HCT116 (cell line): ENCODE measurements around the gene CCDC201. TPM values are rescaled to one million over a fixed set of nuclear protein-coding genes. Genes with fewer than 3 reads are reported as not detected.

ENCODE experiments used
- ATAC-seq: fragments of 200-7000 bp; cut with Tn5 transposase; 2 replicates; pipeline ENCODE4 v1.9.1; 2020; ENCODE audit warnings: mild to moderate bottlenecking, moderate library complexity
- BruUV-seq: library from RNA; stranded (reverse); fragments of 400-500 nt; replicated peaks from 2 replicates; lab custom pipeline; 2021; lab: Mats Ljungman, UMichigan
- CTCF ChIA-PET: fragments of 300-600 bp; sonication (Branson Sonifier 250); formaldehyde crosslinking; loops from one replicate; lab custom pipeline; 2021; ENCODE audit warnings: antibody characterized with exemption; lab: Charles Lee
- POLR2A ChIA-PET: fragments of 300-600, 350-600 bp; sonication (Branson Sonifier 250); formaldehyde crosslinking; loops from one replicate; lab custom pipeline; 2021; ENCODE audit warnings: antibody characterized with exemption; lab: Charles Lee
- RAD21 ChIA-PET, 2 experiments: fragments of 300-600 bp; sonication (Branson Sonifier 250); formaldehyde crosslinking; loops; one replicate each; lab custom pipeline; 2023; ENCODE audit warnings: low total read pairs in 2 of 2; ENCODE audit not compliant: uncharacterized antibody in 2 of 2, unreplicated experiment in 2 of 2, low non-redundant PET in 1 of 2; lab: Charles Lee
- DNase-seq: peaks from one replicate; pipeline ENCODE4 v3.0.0-alpha.2; 2010; ENCODE audit warnings: low read depth, low spot score
- H2AFZ ChIP-seq: fragments of 200-600 bp; shearing (Covaris generic), sonication (generic); 2 replicates; pipeline ENCODE4 v1.6.1; 2017; ENCODE audit warnings: low read depth, mixed run types, mixed read lengths, antibody characterized with exemption, low read length; ENCODE audit not compliant: poor library complexity, severe bottlenecking
- H3K27ac ChIP-seq: 2 replicates; pipeline ENCODE4 v1.5.1; 2012; ENCODE audit warnings: low read depth, low read length
- H3K27me3 ChIP-seq: fragments of 200-600 bp; sonication (generic); 2 replicates; pipeline ENCODE4 v1.6.1; 2016; ENCODE audit warnings: mixed run types, low read length, mixed read lengths; ENCODE audit not compliant: insufficient read depth
- H3K36me3 ChIP-seq, 2 experiments: fragments of 200-500 bp in 1 of 2; fragments of 200-600 bp in 1 of 2; sonication (Bioruptor generic) in 1 of 2; sonication (generic) in 1 of 2; 2 replicates each; pipeline versions ENCODE4 v1.5.1 to v1.6.1; 2014 to 2016; ENCODE audit warnings: low read length in 2 of 2, inconsistent platforms in 1 of 2, mixed read lengths in 1 of 2, mixed run types in 1 of 2; ENCODE audit not compliant: insufficient read depth in 2 of 2, control insufficient read depth in 1 of 2
- H3K4me1 ChIP-seq, 2 experiments: fragments of 200-600 bp in 1 of 2; sonication (generic) in 1 of 2; 2 replicates each; pipeline versions ENCODE4 v1.5.1 to v1.6.1; 2012 to 2017; ENCODE audit warnings: low read length in 2 of 2, inconsistent platforms in 1 of 2, mild to moderate bottlenecking in 1 of 2, mixed read lengths in 1 of 2, mixed run types in 1 of 2, moderate library complexity in 1 of 2; ENCODE audit not compliant: insufficient read depth in 2 of 2, control insufficient read depth in 1 of 2
- H3K4me2 ChIP-seq: fragments of 200-600 bp; sonication (generic); 2 replicates; pipeline ENCODE4 v1.6.1; 2017; ENCODE audit warnings: mixed run types, low read length, mixed read lengths
- H3K4me3 ChIP-seq, 2 experiments: fragments of 200-600 bp in 1 of 2; sonication (generic) in 1 of 2; replicated peaks in 1 of 2; 2 replicates each; pipeline ENCODE4 v1.5.1; 2011 to 2016; ENCODE audit warnings: low read length in 2 of 2, control low read depth in 1 of 2, low read depth in 1 of 2, mild to moderate bottlenecking in 1 of 2, mixed read lengths in 1 of 2, mixed run types in 1 of 2
- H3K79me2 ChIP-seq: fragments of 200-600 bp; sonication (generic); 2 replicates; pipeline ENCODE4 v1.6.1; 2017; ENCODE audit warnings: mild to moderate bottlenecking, mixed run types, low read length, moderate library complexity, mixed read lengths; ENCODE audit not compliant: insufficient read depth
- H3K9ac ChIP-seq: fragments of 200-600 bp; sonication (generic); 2 replicates; pipeline ENCODE4 v1.6.1; 2016; ENCODE audit warnings: low read length, mixed read lengths
- H3K9me2 ChIP-seq: fragments of 200-600 bp; sonication (generic), shearing (Covaris generic); 2 replicates; pipeline ENCODE4 v1.6.1; 2017; ENCODE audit warnings: mixed run types, mild to moderate bottlenecking, moderate library complexity; ENCODE audit not compliant: insufficient read depth
- H3K9me3 ChIP-seq, 2 experiments: fragments of 200-500 bp in 1 of 2; fragments of 200-600 bp in 1 of 2; sonication (Bioruptor generic) in 1 of 2; sonication (generic) in 1 of 2; 2 replicates each; pipeline ENCODE4 v1.6.1; 2014 to 2017; ENCODE audit warnings: low read length in 2 of 2, mixed read lengths in 2 of 2, inconsistent platforms in 1 of 2, low read depth in 1 of 2, mild to moderate bottlenecking in 1 of 2, mixed run types in 1 of 2, moderate library complexity in 1 of 2; ENCODE audit not compliant: control insufficient read depth in 1 of 2, insufficient read depth in 1 of 2
- H4K20me1 ChIP-seq: fragments of 200-600 bp; sonication (generic), shearing (Covaris generic); 2 replicates; pipeline ENCODE4 v1.6.1; 2017; ENCODE audit warnings: mixed run types, mild to moderate bottlenecking, moderate library complexity; ENCODE audit not compliant: insufficient read depth
- CBX3 ChIP-seq: IDR thresholded peaks from 2 replicates; pipeline ENCODE4 v1.6.1; 2012; ENCODE audit warnings: low read depth
- CEBPB ChIP-seq: IDR thresholded peaks from 2 replicates; pipeline ENCODE4 v1.6.1; 2012; ENCODE audit warnings: low read depth
- CTCF ChIP-seq, 3 experiments: fragments of 200-600 bp in 1 of 3; sonication (generic) in 1 of 3; IDR thresholded peaks in 2 of 3; conservative IDR thresholded peaks in 1 of 3; 2 replicates each; pipeline ENCODE4 v1.5.1; 2012 to 2017; ENCODE audit warnings: low read depth in 2 of 3, low read length in 2 of 3, antibody characterized with exemption in 1 of 3, borderline replicate concordance in 1 of 3, control low read depth in 1 of 3, mild to moderate bottlenecking in 1 of 3, mixed read lengths in 1 of 3, mixed run types in 1 of 3, moderate library complexity in 1 of 3; ENCODE audit not compliant: insufficient read depth in 1 of 3
- EZH2phosphoT487 ChIP-seq: fragments of 200-600 bp; IDR thresholded peaks from 2 replicates; pipeline ENCODE4 v1.6.1; 2018; ENCODE audit warnings: antibody characterized with exemption, borderline replicate concordance
- FOSL1 ChIP-seq: IDR thresholded peaks from 2 replicates; pipeline ENCODE4 v1.6.1; 2012; ENCODE audit warnings: low read depth
- JUND ChIP-seq: IDR thresholded peaks from 2 replicates; pipeline ENCODE4 v1.6.1; 2012
- POLR2A ChIP-seq: IDR thresholded peaks from 2 replicates; pipeline ENCODE4 v1.7.0; 2011; ENCODE audit warnings: borderline replicate concordance; ENCODE audit not compliant: insufficient read depth, insufficient read length; ENCODE audit errors: extremely low read depth
- POLR2AphosphoS5 ChIP-seq: IDR thresholded peaks from 2 replicates; pipeline ENCODE4 v1.6.1; 2011; ENCODE audit warnings: mild to moderate bottlenecking, low read depth, low read length, moderate library complexity
- RAD21 ChIP-seq: IDR thresholded peaks from 2 replicates; pipeline ENCODE4 v1.6.1; 2012; ENCODE audit warnings: low read depth, mild to moderate bottlenecking
- SIN3A ChIP-seq: IDR thresholded peaks from 2 replicates; pipeline ENCODE4 v1.6.1; 2012; ENCODE audit warnings: low read depth
- SP1 ChIP-seq: IDR thresholded peaks from 2 replicates; pipeline ENCODE4 v1.6.1; 2012; ENCODE audit warnings: low read depth
- SRF ChIP-seq: IDR thresholded peaks from 2 replicates; pipeline ENCODE4 v1.6.1; 2012; ENCODE audit warnings: low read depth
- TCF7L2 ChIP-seq: IDR thresholded peaks from 2 replicates; pipeline ENCODE4 v1.7.0; 2011; ENCODE audit warnings: borderline replicate concordance, inconsistent platforms; ENCODE audit not compliant: insufficient read depth, insufficient read length; ENCODE audit errors: extremely low read depth
- YY1 ChIP-seq: IDR thresholded peaks from 2 replicates; pipeline ENCODE4 v1.6.1; 2011; ENCODE audit warnings: low read length, low read depth, moderate library complexity, mild to moderate bottlenecking; ENCODE audit not compliant: insufficient replicate concordance; ENCODE audit errors: extremely low read depth
- ZFX ChIP-seq: fragments of 450-650 bp; IDR thresholded peaks from 2 replicates; pipeline ENCODE4 v1.6.1; 2017
- intact Hi-C: fragments of 100-400 bp; cut with micrococcal nuclease; formaldehyde crosslinking; loops from 2 replicates; pipeline ENCODE4 v1.10.0; 2022
- total RNA-seq: library from RNA; stranded (reverse); gene quantifications from one replicate; pipeline ENCODE4 v1.2.1, GENCODE V29; 2021; ENCODE audit not compliant: unreplicated experiment

Gene CCDC201
- total RNA-seq, 1 experiment from 2014 or later = not detected

GRCh38 chr7:45918556-45918955 lies 45.7 kb upstream of the CCDC201 start:
- H3K9me3 ChIP-seq = no peaks in the 10 kb centered on the region
- ATAC-seq (no peak), DNase-seq (no peak)
- TF ChIP-seq JUND (no peak), FOSL1 (no peak), TCF7L2 (no peak), CBX3 (no peak), SRF (no peak), CEBPB (no peak), ZFX (no peak), POLR2A (no peak), EZH2phosphoT487 (no peak), POLR2AphosphoS5 (no peak)
- no peak overlapping the region for H3K27ac ChIP-seq
- intact Hi-C loops = no loop called here
- no peak overlapping the region for H3K4me3 ChIP-seq
- peaks cover 8% of the 10 kb centered on the region; the same call in 1 of the 2 replicates for H3K27me3 ChIP-seq
- POLR2A ChIA-PET = no interaction called here
- no peaks in the 10 kb centered on the region for H3K36me3 ChIP-seq
- H3K9ac ChIP-seq = no peak overlapping the region
- H2AFZ ChIP-seq = no peak overlapping the region
- BruUV-seq = no TSS peak
- H3K79me2 ChIP-seq = no peaks in the 10 kb centered on the region
- CTCF ChIA-PET = interaction anchor here (0.8 to 1.2 kb wide), 2 partner anchors 16 to 20 kb away, joined by 3 to 5 read pairs; no protein-coding TSS in a partner anchor
- RAD21 ChIA-PET = no interaction called here
- H4K20me1 ChIP-seq = no peaks in the 10 kb centered on the region
- H3K4me2 ChIP-seq = no peak overlapping the region
- H3K9me2 ChIP-seq = no peaks in the 10 kb centered on the region
- peaks cover 3 to 31% of the 10 kb centered on the region in 2 experiments; a peak in 2 of 4 replicates for H3K4me1 ChIP-seq

- H2AFZ ChIP-seq = peak overlapping the region; percentile 14
- no TSS peak for BruUV-seq
Observed at GRCh38 chr7:45917658-45918057, 44.8 kb upstream of the CCDC201 start.

More at GRCh38 chr7:45917658-45918057, 44.8 kb upstream of the CCDC201 start:
- ChIA-PET RAD21 (no interaction called here), CTCF (interaction anchor here (0.6 to 1.4 kb wide), 10 partner anchors 15 to 1336 kb away, joined by 3 to 12 read pairs (median 3); no protein-coding TSS in a partner anchor), POLR2A (no interaction called here)
- Histone ChIP-seq H3K9me3 (no peaks in the 10 kb centered on the region), H3K4me2 (peak overlapping the region; percentile 46), H3K36me3 (no peaks in the 10 kb centered on the region), H3K27ac (no peak overlapping the region), H3K4me1 (peaks cover 3 to 24% of the 10 kb centered on the region in 2 experiments; a peak in 2 of 4 replicates), H3K9ac (no peak overlapping the region), H3K9me2 (no peaks in the 10 kb centered on the region), H3K79me2 (no peaks in the 10 kb centered on the region), H3K4me3 (no peak overlapping the region), H3K27me3 (peaks cover 8% of the 10 kb centered on the region; the same call in 1 of the 2 replicates), H4K20me1 (no peaks in the 10 kb centered on the region)
- TF ChIP-seq SRF (no peak), TCF7L2 (no peak), YY1 (no peak), ZFX (no peak), SP1 (no peak), RAD21 (peak; percentile 84), CTCF (IDR thresholded peaks at IDR 0.05 in 2 of 3, conservative IDR thresholded peaks at IDR 0.05 in 1 of 3; ENCODE audit: borderline replicate concordance in 1 of 3, insufficient read depth in 1 of 3, low read depth in 2 of 3, low read length in 2 of 3) (peak; percentile 70 to 95 (median 91)), SIN3A (no peak), EZH2phosphoT487 (no peak)
- intact Hi-C loops = loop anchor here (1.0 kb wide), 2 partner anchors 435 to 1263 kb away; no protein-coding TSS in a partner anchor
- DNase-seq (no peak), ATAC-seq (peak; percentile 69)
